CD4-positive, alpha-beta T cell treated with Interleukin-1 beta for 1 hour (primary cell): Measurements from ENCODE around the gene KRIT1.

Source experiments
- DNase-seq, 2 donors: peaks; one replicate each; pipeline ENCODE4 v3.0.0-alpha.2; 2020 to 2022

The KRIT1 gene

GRCh38 chr7:92150450-92151017 is 95.2 kb downstream of the KRIT1 start:
- DNase-seq: no peak

- no peak for DNase-seq
These were observed 95.9 kb downstream of the KRIT1 start for GRCh38 chr7:92149736-92150239.
